ENCODE data around the gene ARID1B.
A peak's percentile ranks its signal among the peaks of the same experiment; 100 is the strongest.

GRCh38 chr6:157054531-157054979 lies 277.4 kb downstream of the ARID1B start:
- TF ChIP-seq POLR2AphosphoS5 (IDR thresholded peaks at IDR 0.05) (peak in 1 of 3 donors; percentile 25), POLR2A (IDR thresholded peaks at IDR 0.05) (no peak)
